22Rv1 (cell line): ENCODE measurements around the gene ZDHHC11.

Experiments used
- ZFX ChIP-seq: fragments of 450-650 bp; IDR thresholded peaks from 2 replicates; pipeline ENCODE4 v1.6.1; 2017; ENCODE audit warnings: antibody characterized with exemption, borderline replicate concordance
- TF ChIP-seq, protein P1 (sequence below): fragments of 450-650 bp; IDR thresholded peaks from 2 replicates; pipeline ENCODE4 v1.5.1; 2017; ENCODE audit warnings: mild to moderate bottlenecking

DNA sequence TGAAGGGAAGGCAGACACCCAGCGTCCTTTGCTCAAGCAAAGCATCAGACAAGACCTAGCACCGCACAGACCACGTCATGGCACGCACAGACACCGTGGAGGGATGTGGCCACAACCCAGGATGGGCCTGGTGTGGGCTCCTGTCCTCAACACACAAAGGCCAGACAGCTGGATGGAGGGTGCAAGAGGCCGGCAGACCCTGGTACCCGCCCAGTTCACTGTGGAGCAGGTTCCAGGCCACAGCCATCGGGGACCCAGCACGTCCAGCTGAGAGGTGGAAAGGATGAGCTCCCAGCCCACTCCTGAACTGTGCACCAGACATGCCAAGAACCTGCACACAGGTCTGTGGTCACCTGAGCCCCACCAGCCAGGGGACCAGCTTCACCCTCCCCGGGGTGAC, 15.0 kb upstream of the ZDHHC11 start:
- TF ChIP-seq, protein P1, sequence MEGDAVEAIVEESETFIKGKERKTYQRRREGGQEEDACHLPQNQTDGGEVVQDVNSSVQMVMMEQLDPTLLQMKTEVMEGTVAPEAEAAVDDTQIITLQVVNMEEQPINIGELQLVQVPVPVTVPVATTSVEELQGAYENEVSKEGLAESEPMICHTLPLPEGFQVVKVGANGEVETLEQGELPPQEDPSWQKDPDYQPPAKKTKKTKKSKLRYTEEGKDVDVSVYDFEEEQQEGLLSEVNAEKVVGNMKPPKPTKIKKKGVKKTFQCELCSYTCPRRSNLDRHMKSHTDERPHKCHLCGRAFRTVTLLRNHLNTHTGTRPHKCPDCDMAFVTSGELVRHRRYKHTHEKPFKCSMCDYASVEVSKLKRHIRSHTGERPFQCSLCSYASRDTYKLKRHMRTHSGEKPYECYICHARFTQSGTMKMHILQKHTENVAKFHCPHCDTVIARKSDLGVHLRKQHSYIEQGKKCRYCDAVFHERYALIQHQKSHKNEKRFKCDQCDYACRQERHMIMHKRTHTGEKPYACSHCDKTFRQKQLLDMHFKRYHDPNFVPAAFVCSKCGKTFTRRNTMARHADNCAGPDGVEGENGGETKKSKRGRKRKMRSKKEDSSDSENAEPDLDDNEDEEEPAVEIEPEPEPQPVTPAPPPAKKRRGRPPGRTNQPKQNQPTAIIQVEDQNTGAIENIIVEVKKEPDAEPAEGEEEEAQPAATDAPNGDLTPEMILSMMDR: no peak
- TF ChIP-seq ZFX: no peak
